ENCODE measurements around the gene ADSS1.

DNA sequence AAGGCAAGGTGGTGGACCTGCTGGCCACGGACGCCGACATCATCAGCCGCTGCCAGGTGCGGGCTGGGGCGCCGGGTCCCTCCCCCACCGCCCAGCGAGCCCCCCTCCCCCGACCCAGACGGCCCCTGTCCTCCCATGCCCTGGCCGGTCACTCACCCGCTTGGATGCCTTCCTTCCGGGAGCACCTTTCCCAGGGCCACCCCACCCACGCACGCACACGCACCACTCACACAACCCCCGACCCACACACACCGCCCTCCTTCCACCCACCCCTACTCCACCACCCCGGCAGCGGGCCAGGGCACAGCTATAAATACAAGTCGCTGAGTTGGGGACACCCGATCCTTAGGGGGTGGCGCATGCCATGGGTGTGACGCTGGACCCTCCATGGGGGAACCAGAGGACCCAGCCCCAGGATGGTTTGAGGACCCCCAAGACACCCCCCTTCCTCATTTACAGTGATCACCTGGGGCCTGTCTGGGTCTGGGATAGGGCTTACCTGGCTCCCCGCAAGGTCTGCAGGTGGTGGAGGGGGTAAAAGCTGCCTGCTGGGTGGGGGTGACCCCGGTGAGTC, 465 bp downstream of the ADSS1 start:
- no peak for TF ChIP-seq RAD21 (IDR thresholded peaks at IDR 0.05; ENCODE audit: low read depth)
- no peak for TF ChIP-seq POLR2A (IDR thresholded peaks at IDR 0.05; ENCODE audit: borderline replicate concordance, extremely low read depth, insufficient read depth, insufficient read length)
- TF ChIP-seq, protein P1, sequence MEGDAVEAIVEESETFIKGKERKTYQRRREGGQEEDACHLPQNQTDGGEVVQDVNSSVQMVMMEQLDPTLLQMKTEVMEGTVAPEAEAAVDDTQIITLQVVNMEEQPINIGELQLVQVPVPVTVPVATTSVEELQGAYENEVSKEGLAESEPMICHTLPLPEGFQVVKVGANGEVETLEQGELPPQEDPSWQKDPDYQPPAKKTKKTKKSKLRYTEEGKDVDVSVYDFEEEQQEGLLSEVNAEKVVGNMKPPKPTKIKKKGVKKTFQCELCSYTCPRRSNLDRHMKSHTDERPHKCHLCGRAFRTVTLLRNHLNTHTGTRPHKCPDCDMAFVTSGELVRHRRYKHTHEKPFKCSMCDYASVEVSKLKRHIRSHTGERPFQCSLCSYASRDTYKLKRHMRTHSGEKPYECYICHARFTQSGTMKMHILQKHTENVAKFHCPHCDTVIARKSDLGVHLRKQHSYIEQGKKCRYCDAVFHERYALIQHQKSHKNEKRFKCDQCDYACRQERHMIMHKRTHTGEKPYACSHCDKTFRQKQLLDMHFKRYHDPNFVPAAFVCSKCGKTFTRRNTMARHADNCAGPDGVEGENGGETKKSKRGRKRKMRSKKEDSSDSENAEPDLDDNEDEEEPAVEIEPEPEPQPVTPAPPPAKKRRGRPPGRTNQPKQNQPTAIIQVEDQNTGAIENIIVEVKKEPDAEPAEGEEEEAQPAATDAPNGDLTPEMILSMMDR (IDR thresholded peaks at IDR 0.05 in 2 of 3, conservative IDR thresholded peaks at IDR 0.05 in 1 of 3; ENCODE audit: borderline replicate concordance in 1 of 3, insufficient read depth in 1 of 3, low read depth in 2 of 3, low read length in 2 of 3), result no peak
- TF ChIP-seq, protein P2, sequence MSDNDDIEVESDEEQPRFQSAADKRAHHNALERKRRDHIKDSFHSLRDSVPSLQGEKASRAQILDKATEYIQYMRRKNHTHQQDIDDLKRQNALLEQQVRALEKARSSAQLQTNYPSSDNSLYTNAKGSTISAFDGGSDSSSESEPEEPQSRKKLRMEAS (IDR thresholded peaks at IDR 0.05), result no peak
- TF ChIP-seq ZNF274 (IDR thresholded peaks at IDR 0.05; ENCODE audit: low read depth, low read length), result no peak
- TF ChIP-seq, protein P3, sequence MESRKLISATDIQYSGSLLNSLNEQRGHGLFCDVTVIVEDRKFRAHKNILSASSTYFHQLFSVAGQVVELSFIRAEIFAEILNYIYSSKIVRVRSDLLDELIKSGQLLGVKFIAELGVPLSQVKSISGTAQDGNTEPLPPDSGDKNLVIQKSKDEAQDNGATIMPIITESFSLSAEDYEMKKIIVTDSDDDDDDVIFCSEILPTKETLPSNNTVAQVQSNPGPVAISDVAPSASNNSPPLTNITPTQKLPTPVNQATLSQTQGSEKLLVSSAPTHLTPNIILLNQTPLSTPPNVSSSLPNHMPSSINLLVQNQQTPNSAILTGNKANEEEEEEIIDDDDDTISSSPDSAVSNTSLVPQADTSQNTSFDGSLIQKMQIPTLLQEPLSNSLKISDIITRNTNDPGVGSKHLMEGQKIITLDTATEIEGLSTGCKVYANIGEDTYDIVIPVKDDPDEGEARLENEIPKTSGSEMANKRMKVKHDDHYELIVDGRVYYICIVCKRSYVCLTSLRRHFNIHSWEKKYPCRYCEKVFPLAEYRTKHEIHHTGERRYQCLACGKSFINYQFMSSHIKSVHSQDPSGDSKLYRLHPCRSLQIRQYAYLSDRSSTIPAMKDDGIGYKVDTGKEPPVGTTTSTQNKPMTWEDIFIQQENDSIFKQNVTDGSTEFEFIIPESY (IDR thresholded peaks at IDR 0.05; ENCODE audit: extremely low read depth, insufficient replicate concordance, low read length), result no peak
- no peak for TF ChIP-seq EZH2 (IDR thresholded peaks at IDR 0.05)
- TF ChIP-seq, protein P4, sequence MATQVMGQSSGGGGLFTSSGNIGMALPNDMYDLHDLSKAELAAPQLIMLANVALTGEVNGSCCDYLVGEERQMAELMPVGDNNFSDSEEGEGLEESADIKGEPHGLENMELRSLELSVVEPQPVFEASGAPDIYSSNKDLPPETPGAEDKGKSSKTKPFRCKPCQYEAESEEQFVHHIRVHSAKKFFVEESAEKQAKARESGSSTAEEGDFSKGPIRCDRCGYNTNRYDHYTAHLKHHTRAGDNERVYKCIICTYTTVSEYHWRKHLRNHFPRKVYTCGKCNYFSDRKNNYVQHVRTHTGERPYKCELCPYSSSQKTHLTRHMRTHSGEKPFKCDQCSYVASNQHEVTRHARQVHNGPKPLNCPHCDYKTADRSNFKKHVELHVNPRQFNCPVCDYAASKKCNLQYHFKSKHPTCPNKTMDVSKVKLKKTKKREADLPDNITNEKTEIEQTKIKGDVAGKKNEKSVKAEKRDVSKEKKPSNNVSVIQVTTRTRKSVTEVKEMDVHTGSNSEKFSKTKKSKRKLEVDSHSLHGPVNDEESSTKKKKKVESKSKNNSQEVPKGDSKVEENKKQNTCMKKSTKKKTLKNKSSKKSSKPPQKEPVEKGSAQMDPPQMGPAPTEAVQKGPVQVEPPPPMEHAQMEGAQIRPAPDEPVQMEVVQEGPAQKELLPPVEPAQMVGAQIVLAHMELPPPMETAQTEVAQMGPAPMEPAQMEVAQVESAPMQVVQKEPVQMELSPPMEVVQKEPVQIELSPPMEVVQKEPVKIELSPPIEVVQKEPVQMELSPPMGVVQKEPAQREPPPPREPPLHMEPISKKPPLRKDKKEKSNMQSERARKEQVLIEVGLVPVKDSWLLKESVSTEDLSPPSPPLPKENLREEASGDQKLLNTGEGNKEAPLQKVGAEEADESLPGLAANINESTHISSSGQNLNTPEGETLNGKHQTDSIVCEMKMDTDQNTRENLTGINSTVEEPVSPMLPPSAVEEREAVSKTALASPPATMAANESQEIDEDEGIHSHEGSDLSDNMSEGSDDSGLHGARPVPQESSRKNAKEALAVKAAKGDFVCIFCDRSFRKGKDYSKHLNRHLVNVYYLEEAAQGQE (IDR thresholded peaks at IDR 0.05; ENCODE audit: low read depth), result no peak
- no peak for TF ChIP-seq ZFX (IDR thresholded peaks at IDR 0.05)
